Kidney glomerular epithelial cell (primary cell): ENCODE data around the gene PUSL1.
A peak's percentile ranks its signal among the peaks of the same experiment; 100 is the strongest.

Source experiments
- DNase-seq: peaks from one replicate; lab custom pipeline; 2025; lab: John Stamatoyannopoulos, UW

PUSL1 gene

GRCh38 chr1:1279028-1279427 lies 29.4 kb upstream of the PUSL1 start:
- DNase-seq: no peak

GRCh38 chr1:1280782-1281481 lies 27.5 kb upstream of the PUSL1 start:
- DNase-seq: no peak

- peak; percentile 32 for DNase-seq
Observed at GRCh38 chr1:1281533-1282321, 26.7 kb upstream of the PUSL1 start.

- DNase-seq: no peak
Observed at GRCh38 chr1:1282998-1283397, 25.4 kb upstream of the PUSL1 start.

GRCh38 chr1:1283821-1284220 lies 24.6 kb upstream of the PUSL1 start:
- DNase-seq: peak; percentile 56

GRCh38 chr1:1284221-1285101 lies 23.9 kb upstream of the PUSL1 start:
- DNase-seq: no peak

- no peak for DNase-seq
Observed at GRCh38 chr1:1285102-1285571, 23.3 kb upstream of the PUSL1 start.

- no peak for DNase-seq
Observed at GRCh38 chr1:1285611-1286311, 22.6 kb upstream of the PUSL1 start.

GRCh38 chr1:1286313-1287261 lies 21.8 kb upstream of the PUSL1 start:
- no peak for DNase-seq

- DNase-seq: no peak
Observed at GRCh38 chr1:1287288-1288110, 20.9 kb upstream of the PUSL1 start.

GRCh38 chr1:1290238-1290731 lies 18.1 kb upstream of the PUSL1 start:
- peak; percentile 18 for DNase-seq

- DNase-seq: peak; percentile 19
Observed at GRCh38 chr1:1291023-1291528, 17.3 kb upstream of the PUSL1 start.

GRCh38 chr1:1291548-1292441 lies 16.6 kb upstream of the PUSL1 start:
- peak; percentile 73 for DNase-seq

- no peak for DNase-seq
Observed at GRCh38 chr1:1292442-1292779, 16.0 kb upstream of the PUSL1 start.

GRCh38 chr1:1292851-1293250 lies 15.5 kb upstream of the PUSL1 start:
- DNase-seq: no peak

- no peak for DNase-seq
Observed at GRCh38 chr1:1293263-1294249, 14.8 kb upstream of the PUSL1 start.

GRCh38 chr1:1294250-1294890 lies 14.0 kb upstream of the PUSL1 start:
- no peak for DNase-seq
